NCI-H748 treated with DMSO at 0.1 percent for 48 hours (cell line): ENCODE data around the gene GJA8.
A peak's percentile ranks its signal among the peaks of the same experiment; 100 is the strongest.
"Not testable (repeated sequence)": the region's sequence is repeated elsewhere in the genome, so short reads cannot be mapped to it uniquely, and the experiment has no call there.

ENCODE experiments used
- DNase-seq: peaks from one replicate; lab custom pipeline; 2025; lab: John Stamatoyannopoulos, UW

GJA8 gene

DNA sequence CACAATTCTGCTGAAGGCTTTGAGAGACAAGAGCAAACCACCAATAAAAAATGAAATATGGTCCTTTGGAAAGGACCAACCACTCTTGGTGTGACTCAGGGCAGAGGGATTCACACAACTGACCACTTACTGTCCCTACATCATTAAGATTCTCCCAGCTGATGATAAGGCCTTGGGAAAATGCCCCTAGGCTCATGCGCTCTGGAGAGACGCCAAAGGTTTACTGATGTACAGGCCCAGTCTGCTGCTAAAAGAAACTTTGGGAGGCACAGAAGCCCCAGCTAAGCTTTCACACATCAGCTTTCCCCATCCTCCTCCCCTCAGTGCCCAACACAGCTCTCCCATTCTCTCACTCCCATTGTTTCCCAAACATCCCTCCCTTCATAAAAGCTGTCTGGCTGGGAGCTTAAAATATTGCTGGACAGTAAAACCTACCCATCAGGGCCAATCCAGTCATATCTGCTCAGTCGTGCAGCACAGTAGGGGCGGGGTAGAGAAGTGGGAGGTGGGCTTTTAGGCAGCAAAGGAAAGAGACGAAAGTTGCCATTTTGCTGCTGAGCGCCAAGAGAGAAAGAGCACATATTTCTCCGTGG is at the start of gene GJA8:
TSS of gene GJA8 (plus strand) at position 543 of the 593 bp plus-strand sequence. CDS start 5,161 bp downstream, outside the sequence.
- DNase-seq, result no peak

DNA sequence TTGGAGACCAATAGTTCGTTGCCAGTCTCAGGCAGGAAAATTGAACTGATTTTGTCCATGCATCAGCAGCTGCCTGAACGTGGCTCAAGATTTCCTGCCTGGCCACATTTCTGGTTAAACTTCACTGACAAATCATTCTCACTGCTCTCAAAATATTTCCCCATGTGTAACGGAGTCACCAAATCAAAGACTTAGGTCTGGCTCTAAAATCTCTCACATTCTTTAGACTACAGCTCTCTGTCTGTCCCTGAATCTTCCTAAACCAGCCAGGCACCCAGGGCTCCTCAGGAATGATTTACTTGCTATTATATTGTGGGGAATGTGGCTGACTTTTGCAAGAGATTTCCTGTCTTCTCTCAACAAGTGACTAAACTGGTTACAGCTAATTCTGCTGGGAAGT is 49.2 kb upstream of the GJA8 start:
- no peak for DNase-seq

DNA sequence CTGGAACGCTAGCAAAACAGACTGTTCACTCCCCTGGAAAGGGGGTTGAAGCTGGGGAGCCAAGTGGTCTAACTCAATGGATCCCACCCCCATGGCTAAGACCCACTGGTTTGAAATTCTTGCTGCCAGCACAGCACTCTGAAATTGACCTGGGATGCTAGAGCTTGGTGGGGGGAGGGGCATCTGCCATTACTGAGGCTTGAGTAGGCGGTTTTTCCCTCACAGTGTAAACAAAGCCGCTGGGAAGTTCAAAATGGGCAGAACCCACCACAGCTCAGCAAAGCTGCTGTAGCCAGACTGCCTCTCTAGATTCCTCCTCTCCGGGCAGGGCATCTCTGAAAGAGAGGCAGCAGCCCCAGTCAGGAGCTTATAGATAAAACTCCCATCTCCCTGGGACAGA is 47.6 kb upstream of the GJA8 start:
- not testable (repeated sequence) for DNase-seq

DNA sequence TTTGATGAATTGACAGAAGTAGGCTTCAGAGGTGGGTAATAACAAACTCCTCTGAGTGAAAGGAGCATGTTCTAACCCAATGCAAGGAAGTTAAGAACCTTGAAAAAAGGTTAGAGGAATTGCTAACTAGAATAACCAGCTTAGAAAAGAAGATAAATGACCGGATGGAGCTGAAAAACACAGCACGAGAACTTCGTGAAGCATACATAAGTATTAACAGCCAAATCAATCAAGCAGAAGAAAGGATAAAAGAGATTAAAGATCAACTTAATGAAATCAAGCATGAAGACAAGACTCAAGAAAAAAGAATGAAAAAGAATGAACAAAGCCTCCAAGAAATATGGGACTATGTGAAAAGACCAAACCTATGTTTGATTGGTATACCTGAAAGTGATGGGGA is 46.6 kb upstream of the GJA8 start:
- not testable (repeated sequence) for DNase-seq

DNA sequence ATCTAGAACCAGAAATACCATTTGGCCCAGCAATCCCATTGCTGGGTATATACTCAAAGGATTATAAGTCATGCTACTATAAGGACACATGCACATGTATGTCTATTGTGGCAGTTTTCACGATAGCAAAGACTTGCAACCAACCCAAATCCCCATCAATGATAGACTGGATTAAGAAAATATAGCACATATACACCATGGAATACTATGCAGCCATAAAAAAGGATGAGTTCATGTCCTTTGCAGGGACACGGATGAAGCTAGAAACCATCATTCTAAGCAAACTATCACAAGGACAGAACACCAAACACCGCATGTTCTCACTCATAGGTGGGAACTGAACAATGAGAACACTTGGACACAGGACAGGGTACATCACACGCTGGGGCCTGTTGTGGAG is 35.4 kb upstream of the GJA8 start:
- not testable (repeated sequence) for DNase-seq

DNA sequence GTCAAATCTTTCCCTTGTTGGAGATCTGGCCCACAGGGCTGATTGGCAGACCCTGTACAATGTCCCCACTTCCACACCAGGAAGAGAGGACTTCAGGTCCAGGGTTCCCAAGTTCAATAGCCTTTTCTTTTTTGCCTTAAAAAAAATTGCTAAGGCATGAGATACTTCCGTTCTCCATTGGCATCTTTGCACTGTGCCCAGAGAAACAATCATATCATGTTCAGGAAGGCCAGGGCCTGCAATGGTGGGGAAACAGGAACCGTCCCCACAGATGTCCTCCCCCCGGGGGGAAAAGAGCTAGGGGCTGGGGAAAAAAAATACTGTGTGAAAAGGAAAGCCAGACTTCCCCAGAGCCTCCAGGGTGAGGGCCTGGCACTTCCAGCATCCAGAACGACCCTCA is 24.6 kb upstream of the GJA8 start:
- DNase-seq, result no peak

DNA sequence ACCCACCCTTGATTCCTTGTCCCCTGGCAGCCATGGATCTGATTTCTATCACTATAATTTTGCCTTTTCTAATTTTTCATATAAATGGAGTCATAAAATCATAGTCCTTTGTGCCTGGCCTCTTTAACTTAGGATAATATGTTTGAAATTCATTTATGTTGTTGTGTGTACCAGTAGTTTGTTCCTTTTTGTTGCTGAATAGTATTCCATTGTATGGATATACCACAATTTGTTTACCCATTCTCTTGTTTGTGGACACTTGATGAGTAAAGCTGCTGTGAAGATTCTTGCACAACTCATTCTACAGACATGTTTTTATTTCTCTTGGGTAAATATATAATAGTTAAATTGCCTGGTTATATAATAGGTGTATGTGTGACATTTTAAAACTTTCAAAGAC is 22.7 kb upstream of the GJA8 start:
- no peak for DNase-seq

DNA sequence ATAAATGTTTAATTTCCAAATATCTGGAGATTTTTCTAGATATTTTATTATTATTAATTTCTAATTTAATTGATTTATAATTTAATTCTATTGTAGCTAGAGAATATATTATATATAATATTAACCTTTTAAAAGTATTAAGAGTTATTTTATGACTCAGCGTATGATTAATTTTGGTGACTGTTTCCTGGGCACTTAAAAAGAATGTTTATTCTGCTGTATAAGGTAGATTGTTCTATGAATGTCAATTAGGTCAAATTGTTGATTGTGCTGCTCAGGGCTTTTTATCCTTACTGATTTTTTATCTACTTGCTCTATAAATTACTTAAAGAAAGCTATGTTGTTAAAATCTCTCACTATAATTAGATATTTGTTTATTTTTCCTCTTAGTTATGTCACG is 20.1 kb upstream of the GJA8 start:
- no peak for DNase-seq

DNA sequence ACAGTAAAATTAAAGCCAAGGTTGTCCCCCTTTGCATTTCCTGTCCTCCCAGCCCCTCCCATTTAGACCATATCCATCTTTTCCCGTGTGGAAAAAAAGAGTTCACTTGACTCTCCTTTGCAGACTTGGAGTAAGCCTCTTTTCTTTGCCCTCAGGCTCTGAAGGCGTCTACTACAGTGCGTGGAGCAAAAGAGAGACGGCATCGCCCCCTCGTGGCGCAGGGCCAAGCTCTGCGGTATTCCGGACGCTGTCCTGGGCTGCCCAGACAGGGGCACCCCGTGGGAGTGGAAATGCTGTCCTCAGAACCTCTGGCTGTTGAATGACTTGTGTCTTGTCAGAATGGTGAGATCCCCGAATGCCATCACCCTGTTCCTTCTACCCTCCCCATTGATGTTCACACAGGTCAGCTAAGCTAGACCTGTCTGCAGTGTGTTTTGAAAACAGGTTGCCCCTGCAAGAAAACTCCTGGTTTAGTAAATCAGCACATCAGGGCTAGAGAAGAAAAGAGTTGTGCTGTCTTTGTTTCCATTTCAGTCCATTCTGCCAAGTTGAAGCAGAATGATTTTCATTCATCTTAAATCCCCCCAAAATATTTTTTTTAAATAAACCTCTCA is 12.3 kb upstream of the GJA8 start:
- peak; percentile 53 for DNase-seq

DNA sequence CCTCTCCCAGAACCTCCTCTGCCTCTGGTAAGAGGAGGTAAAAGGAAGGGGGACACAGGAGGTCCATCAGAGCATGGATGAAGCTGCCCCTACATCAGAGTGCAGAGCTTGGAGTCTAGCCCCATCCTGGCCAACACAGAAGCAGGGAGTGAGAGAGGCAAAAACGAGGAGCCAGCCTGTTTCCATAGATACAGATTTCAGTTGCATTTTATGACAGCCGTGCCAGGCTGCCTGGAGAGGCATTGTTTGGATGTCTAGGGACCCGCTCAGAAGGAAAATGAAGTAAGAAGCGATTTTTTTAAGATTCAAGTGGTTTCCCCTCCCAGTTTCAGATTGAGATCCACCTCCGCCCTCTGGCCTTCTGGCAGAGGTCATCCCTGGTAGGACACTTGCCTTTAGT is 11.5 kb upstream of the GJA8 start:
- DNase-seq, result no peak

DNA sequence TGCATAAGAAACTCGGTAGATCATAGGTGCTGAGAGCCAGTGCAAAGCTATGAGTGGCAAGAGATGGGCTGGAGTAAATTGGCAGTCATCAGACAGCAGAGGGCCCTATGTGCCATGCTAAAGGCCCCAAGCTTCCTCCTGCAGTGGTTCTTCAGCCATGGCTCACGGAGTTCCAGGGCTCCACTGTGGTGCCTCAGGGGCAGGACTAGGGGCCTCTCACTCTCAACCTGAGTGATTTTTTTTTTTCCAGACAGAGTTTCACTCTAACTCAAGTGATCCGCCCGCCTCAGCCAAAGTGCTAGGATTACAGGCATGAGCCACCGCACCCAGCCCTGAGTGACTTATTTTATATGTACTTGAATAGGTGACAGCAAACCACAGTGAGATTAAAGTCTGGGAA is 10.4 kb upstream of the GJA8 start:
- DNase-seq, result no peak

DNA sequence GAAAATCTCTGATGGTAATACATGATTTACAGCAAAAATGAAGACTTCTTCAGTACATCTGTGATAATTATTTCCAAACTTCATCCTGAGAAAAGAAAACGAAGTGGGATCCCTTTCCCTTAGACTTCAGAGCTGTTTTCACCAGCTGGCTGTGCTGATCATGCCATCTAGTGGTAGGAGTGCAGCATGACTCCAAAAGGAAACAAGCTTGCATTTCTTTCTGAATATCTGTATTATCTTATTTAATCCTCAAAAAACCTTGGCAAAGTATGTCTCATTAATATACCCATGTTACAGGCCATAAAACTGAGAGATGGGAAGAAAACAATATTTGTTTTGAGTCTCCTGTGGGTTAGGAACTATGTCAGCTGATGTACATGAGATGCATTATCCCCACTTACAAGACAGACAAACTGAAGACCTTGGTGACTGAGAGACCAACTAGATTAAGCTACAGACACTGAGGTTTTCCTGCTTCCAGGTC is 9.8 kb upstream of the GJA8 start:
- peak; percentile 22 for DNase-seq

DNA sequence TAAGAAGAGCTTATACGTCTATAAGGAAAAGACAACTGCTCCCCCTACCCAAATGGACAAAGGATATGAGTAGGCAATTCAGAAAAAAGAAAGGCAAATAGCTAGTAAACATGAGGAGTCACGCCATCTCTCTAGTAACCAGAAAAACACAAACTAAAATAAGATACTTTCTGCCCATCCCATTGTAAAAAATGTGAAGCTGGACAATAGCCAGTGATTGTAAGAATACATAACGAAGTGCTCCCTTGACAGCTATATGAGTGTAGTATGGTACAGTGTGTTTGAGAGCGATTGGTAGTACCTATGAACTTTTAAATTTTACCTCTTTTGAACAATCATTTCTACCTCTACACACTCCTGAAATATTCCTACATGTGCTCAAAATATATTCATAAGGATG is 7.5 kb upstream of the GJA8 start:
- DNase-seq, result no peak

DNA sequence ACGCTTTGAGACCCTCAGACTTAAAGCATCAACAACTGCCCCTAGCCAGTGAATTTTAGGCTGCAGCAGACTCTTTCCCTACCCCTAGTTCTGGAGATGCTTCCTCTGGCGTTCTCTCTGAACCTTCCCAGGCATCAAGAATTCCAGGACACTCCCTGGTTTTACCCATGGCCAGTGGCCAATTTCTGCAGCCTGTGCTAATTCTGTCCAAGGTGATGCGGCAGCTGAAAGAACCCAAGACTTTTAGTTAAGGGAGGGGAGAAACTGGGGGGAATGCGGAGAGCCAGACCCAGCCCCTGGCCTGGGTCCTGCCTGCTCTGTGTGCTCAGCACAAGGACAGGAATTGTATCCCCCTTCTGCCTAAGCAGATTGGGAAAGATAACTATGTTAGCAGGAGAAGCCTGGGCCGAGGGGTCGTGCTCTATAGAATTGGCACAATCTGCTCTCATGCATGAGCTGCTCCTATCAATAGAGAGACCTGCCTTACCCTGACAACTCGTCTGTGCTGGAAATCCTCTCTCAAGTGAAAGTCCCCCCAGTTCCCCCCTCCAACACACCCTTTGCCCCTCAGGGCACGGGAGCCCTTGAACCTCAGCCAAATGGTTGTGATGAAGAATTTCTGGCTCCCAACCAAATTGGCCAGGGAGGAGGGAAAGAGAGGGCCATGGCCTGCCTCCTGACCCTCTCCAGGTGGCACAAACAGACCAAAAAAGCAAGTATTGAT is 5.4 kb upstream of the GJA8 start:
- no peak for DNase-seq

DNA sequence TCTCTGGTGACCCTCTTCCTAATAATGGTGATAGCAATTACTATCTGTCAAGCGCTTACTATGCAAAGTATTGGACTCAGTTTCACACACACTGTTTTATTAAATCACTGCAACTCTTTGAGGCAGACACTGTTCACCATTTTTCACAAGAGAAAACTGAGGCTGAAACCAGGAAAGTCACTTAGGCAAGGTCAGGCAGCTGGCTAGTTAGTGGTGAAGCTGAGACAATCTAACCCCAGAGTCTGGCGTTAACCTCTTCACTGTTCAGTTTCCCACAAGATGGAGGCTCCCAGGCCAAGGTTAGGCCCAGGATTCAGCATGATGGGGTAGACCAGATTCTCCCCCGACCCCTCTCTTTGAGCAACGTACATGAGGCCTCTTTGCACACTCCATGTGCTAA is 4.8 kb upstream of the GJA8 start:
- DNase-seq, result no peak

DNA sequence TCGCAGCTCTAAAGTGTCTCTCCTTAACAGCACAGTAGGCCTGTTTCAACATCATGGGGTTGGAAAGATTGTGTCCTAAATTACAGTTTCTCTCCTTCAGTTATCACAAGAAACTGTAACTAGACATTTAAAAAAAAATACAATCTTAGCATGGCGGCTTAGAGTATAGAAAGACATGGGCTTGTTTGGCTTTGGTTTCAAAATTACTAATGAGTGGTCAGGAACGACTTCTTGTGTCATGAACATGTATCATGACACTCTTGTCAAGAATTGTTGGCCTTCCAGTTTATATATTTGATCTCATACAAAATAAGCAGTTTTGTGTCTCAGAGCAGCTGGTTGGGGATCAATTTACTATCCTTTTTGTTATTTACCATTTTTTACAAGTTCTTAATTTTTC is 2.1 kb downstream of the GJA8 start:
- no peak for DNase-seq

DNA sequence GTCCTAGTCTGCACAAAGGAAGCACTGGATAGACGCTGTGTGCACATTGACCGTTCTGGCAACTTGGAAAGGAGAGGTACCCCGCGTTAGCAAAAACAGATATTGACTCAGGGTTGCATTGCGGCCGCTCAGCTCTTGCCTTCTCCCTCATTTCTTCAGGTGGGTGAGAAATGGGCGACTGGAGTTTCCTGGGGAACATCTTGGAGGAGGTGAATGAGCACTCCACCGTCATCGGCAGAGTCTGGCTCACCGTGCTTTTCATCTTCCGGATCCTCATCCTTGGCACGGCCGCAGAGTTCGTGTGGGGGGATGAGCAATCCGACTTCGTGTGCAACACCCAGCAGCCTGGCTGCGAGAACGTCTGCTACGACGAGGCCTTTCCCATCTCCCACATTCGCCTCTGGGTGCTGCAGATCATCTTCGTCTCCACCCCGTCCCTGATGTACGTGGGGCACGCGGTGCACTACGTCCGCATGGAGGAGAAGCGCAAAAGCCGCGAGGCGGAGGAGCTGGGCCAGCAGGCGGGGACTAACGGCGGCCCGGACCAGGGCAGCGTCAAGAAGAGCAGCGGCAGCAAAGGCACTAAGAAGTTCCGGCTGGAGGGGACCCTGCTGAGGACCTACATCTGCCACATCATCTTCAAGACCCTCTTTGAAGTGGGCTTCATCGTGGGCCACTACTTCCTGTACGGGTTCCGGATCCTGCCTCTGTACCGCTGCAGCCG is 5.4 kb downstream of the GJA8 start:
- no peak for DNase-seq

DNA sequence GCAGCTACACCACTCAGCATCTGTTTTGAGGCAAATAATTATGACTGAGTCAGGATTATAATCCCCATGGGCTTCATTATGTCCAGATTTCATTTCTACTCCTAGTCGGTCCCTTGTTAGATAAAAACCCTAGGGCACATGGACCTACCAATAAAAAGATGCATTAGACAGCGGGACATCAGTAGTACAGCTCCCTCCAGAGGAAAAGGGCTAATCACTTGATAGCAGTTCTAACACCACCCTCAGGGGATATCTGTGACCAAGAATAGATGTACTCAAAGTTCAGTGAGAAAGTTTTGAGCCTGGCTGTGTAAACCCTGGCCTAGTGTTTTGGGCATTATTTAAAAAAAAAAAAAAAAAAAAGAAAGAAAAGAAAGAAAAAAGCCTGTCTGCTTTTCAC is 10.0 kb downstream of the GJA8 start:
- DNase-seq, result no peak

DNA sequence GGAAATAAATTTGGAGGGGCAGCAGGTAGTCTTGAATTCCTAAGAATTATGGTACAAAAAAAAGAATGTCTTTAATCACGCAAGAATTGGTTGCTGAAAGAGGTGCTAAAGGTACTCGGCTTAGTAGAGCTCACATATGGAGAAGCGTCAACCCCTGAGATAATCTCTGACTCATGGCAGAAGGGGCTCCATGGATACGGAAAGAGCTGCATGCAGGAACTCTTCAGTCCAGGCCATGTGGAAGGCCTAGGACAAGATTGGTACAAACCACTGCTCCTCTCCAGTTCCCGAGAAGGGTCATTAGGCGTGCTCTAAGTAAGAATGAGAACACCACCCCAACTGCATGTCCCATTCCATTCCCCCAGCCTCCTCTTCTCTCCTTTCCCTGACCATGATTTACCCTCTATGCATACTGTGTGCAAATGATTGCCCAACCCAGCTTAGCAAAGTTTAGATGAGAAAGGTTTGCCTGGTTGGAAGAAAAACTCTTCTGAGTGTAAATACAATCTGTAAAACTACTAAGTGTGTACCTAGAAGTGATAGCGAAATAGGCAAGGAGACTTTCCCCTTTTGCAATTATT is 10.9 kb downstream of the GJA8 start:
- no peak for DNase-seq

DNA sequence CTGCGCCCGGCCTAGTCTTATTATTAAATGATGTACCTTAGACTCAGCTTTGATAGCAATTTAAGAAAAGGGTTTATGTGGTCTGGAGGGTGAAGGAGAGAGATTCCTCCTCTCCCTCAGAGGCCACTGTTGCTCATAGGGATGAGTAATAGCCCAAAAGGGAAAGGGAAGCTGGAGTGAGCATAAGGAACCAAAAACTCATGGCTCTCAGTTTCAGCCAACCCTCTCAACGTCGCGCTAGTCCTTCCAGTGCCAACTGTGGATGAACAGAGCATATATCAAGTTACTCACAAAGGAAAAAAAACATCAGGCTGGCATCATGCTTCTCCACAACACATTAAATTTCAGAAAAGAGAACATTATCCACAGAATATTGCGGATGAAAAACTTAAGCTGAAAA is 17.3 kb downstream of the GJA8 start:
- no peak for DNase-seq

DNA sequence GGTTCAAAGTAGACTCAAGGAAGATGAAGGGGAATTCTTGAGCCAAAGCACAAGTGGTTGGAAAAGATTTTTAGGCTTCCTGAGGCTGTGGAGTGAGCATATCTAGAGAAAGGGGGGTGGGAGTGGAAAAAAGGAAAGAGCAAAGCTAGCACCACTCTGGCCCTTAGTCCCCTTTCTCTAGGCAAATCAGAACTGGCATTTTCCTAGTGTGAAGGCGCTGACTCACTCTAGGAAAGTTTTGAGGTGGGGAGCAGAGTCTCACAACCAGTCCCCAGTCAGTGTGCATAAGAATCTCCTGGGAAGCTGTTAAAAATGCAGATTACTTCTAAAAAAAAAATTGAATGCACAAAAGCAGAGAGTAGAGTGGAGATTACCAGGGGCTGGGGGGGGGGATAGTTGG is 22.2 kb downstream of the GJA8 start:
- no peak for DNase-seq

DNA sequence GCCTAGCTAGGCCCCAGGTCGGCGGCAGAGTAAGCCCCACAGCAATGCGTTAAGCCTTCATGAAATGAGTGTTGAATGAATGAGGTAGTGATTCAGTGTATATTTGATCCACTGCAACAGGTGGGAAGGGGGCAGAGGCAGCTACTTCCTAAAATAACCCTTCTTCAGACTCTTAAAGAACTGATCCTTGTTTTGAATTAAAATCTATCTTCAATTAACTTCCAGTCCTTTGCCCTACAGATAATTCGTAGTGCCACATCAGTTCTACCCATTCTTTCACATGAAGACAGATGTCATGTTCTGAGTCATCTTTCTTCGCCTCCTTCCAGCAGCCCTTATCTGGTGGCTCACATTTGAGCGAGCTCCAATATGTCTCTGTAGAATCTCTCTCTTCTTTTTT is 24.6 kb downstream of the GJA8 start:
- not testable (repeated sequence) for DNase-seq
